ENCODE measurements around the gene FUZ. TPM values are rescaled to one million over a fixed set of nuclear protein-coding genes. Genes with fewer than 3 reads are reported as not detected.

The FUZ gene
- total RNA-seq, 1 donor: 29.7 TPM

- H3K27ac ChIP-seq (ENCODE audit: low read depth, low read length): peak overlapping the region; percentile 97
Measured at GRCh38 chr19:49812452-49812996, 568 bp downstream of the FUZ start.

GRCh38 chr19:49811328-49811727, 1.8 kb downstream of the FUZ start:
- peaks cover 2% of the 10 kb centered on the region for H4K20me1 ChIP-seq (ENCODE audit: insufficient read depth, low read length)
- no peak for TF ChIP-seq CTCF (IDR thresholded peaks at IDR 0.05; ENCODE audit: extremely low read depth, low read depth, low read length)
- DNase-seq (ENCODE audit: insufficient read length, low spot score, missing footprints): no peak
- H3K79me2 ChIP-seq (ENCODE audit: insufficient read depth, low read length): no peaks in the 10 kb centered on the region
- no peak overlapping the region for H2AFZ ChIP-seq (ENCODE audit: low read length)
- H3K9me3 ChIP-seq (ENCODE audit: low read depth, low read length): no peaks in the 10 kb centered on the region
- no peak overlapping the region for H3K4me3 ChIP-seq (ENCODE audit: insufficient read depth, low read length)
- peaks cover 5% of the 10 kb centered on the region for H3K36me3 ChIP-seq (ENCODE audit: insufficient read depth, low read length)
- peaks cover 18% of the 10 kb centered on the region for H3K4me1 ChIP-seq (ENCODE audit: insufficient read depth, low read length)
- no peak overlapping the region for H3K27ac ChIP-seq (ENCODE audit: low read depth, low read length)
- H3K27me3 ChIP-seq (ENCODE audit: insufficient read depth, low read length): no peaks in the 10 kb centered on the region
- H3K4me2 ChIP-seq (ENCODE audit: insufficient read depth, low read length): no peak overlapping the region

More at GRCh38 chr19:49812452-49812996, 568 bp downstream of the FUZ start:
- Histone ChIP-seq H3K27me3 (ENCODE audit: insufficient read depth, low read length) (no peaks in the 10 kb centered on the region), H4K20me1 (ENCODE audit: insufficient read depth, low read length) (peaks cover 2% of the 10 kb centered on the region), H3K36me3 (ENCODE audit: insufficient read depth, low read length) (no peaks in the 10 kb centered on the region), H3K79me2 (ENCODE audit: insufficient read depth, low read length) (no peaks in the 10 kb centered on the region), H3K4me1 (ENCODE audit: insufficient read depth, low read length) (peaks cover 22% of the 10 kb centered on the region), H2AFZ (ENCODE audit: low read length) (peak overlapping the region; percentile 87), H3K4me2 (ENCODE audit: insufficient read depth, low read length) (peak overlapping the region; percentile 90), H3K4me3 (ENCODE audit: insufficient read depth, low read length) (peak overlapping the region; percentile 85), H3K9me3 (ENCODE audit: low read depth, low read length) (no peaks in the 10 kb centered on the region)
- peak; percentile 86 for DNase-seq (ENCODE audit: insufficient read length, low spot score, missing footprints)
- no peak for TF ChIP-seq CTCF (IDR thresholded peaks at IDR 0.05; ENCODE audit: extremely low read depth, low read depth, low read length)

- H3K4me3 ChIP-seq (ENCODE audit: insufficient read depth, low read length): peak overlapping the region; percentile 86
- H3K4me1 ChIP-seq (ENCODE audit: insufficient read depth, low read length): peaks cover 18% of the 10 kb centered on the region
Measured at GRCh38 chr19:49809941-49810389, 3.1 kb downstream of the FUZ start.

More at GRCh38 chr19:49809941-49810389, 3.1 kb downstream of the FUZ start:
- Histone ChIP-seq H3K79me2 (ENCODE audit: insufficient read depth, low read length) (no peaks in the 10 kb centered on the region), H3K27me3 (ENCODE audit: insufficient read depth, low read length) (no peaks in the 10 kb centered on the region), H3K27ac (ENCODE audit: low read depth, low read length) (no peak overlapping the region), H2AFZ (ENCODE audit: low read length) (peak overlapping the region; percentile 43), H3K9me3 (ENCODE audit: low read depth, low read length) (no peaks in the 10 kb centered on the region), H3K36me3 (ENCODE audit: insufficient read depth, low read length) (peaks cover 14% of the 10 kb centered on the region), H3K4me2 (ENCODE audit: insufficient read depth, low read length) (peak overlapping the region; percentile 89), H4K20me1 (ENCODE audit: insufficient read depth, low read length) (peaks cover 2% of the 10 kb centered on the region)
- TF ChIP-seq CTCF (IDR thresholded peaks at IDR 0.05; ENCODE audit: extremely low read depth, low read depth, low read length): no peak
- DNase-seq (ENCODE audit: insufficient read length, low spot score, missing footprints): peak; percentile 51
